Lower leg skin (tissue), 3 donors: Measurements from ENCODE around the gene ZBTB21.

Experiments
- POLR2A ChIP-seq, 2 donors: fragments of 450-650 bp; IDR thresholded peaks; one replicate each; pipeline ENCODE4 v1.6.1; 2016 to 2017; ENCODE audit warnings: antibody characterized with exemption in 2 of 2, mild to moderate bottlenecking in 1 of 2, moderate library complexity in 1 of 2
- TF ChIP-seq, protein P1 (sequence below), 3 donors: fragments of 450-650 bp; IDR thresholded peaks; one replicate each; pipeline ENCODE4 v1.5.1; 2016; ENCODE audit warnings: antibody characterized with exemption in 3 of 3, mild to moderate bottlenecking in 3 of 3, moderate library complexity in 2 of 3

DNA sequence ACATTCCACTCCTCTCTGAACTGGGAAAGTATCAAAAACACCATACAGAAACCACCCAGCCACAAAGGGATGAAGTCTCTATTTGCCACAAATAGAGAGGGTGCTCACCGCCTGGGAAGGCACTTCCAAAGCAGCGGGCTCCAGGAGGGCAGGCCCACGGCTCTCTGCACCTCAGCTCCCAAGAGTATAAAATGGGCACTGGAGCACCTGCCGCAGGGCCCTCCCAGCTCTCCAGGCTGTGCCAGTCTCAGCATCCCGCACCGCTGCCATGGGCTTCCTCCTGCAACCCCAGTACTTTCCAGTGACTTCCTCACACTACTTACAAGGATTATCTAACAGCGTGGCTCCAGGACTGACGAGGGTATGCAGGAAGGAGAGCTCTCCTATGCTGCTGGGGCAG lies 70.8 kb downstream of the ZBTB21 start:
- TF ChIP-seq, protein P1, sequence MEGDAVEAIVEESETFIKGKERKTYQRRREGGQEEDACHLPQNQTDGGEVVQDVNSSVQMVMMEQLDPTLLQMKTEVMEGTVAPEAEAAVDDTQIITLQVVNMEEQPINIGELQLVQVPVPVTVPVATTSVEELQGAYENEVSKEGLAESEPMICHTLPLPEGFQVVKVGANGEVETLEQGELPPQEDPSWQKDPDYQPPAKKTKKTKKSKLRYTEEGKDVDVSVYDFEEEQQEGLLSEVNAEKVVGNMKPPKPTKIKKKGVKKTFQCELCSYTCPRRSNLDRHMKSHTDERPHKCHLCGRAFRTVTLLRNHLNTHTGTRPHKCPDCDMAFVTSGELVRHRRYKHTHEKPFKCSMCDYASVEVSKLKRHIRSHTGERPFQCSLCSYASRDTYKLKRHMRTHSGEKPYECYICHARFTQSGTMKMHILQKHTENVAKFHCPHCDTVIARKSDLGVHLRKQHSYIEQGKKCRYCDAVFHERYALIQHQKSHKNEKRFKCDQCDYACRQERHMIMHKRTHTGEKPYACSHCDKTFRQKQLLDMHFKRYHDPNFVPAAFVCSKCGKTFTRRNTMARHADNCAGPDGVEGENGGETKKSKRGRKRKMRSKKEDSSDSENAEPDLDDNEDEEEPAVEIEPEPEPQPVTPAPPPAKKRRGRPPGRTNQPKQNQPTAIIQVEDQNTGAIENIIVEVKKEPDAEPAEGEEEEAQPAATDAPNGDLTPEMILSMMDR (IDR thresholded peaks at IDR 0.05), result no peak
- TF ChIP-seq POLR2A (IDR thresholded peaks at IDR 0.05), result no peak
